ENCODE data around the gene EBF3.

The EBF3 gene

GRCh38 chr10:129850790-129851189 is 113.3 kb downstream of the EBF3 start:
- no peak for DNase-seq (ENCODE audit: low spot score)

DNA sequence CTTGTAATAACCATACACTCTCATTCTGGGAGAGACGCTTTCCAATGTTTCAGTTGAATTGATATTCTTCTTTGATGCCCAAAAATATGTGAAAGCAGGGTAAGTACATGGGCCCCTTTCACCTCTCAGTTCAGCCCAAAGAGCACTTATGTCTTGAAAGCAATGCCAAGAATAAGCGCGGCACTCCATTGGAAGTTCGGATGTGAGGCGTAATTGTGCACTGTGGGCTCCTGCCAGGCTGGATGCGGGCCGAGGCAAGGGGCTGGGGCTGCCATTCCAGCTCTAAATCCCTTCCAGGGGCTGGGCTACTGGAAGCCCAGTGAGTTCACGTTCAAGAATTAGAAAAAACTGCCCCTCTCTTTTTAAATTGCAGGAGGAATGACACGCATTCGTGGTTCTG is 113.8 kb downstream of the EBF3 start:
- DNase-seq (ENCODE audit: low spot score): no peak

GRCh38 chr10:129849853-129850252 is 114.2 kb downstream of the EBF3 start:
- no peak for DNase-seq (ENCODE audit: low spot score)

GRCh38 chr10:129849452-129849750 is 114.7 kb downstream of the EBF3 start:
- no peak for DNase-seq (ENCODE audit: low spot score)

- no peak for DNase-seq (ENCODE audit: low spot score)
Measured at GRCh38 chr10:129848696-129849451, 115.2 kb downstream of the EBF3 start.

GRCh38 chr10:129847741-129848483 is 116.2 kb downstream of the EBF3 start:
- no peak for DNase-seq (ENCODE audit: low spot score)

DNA sequence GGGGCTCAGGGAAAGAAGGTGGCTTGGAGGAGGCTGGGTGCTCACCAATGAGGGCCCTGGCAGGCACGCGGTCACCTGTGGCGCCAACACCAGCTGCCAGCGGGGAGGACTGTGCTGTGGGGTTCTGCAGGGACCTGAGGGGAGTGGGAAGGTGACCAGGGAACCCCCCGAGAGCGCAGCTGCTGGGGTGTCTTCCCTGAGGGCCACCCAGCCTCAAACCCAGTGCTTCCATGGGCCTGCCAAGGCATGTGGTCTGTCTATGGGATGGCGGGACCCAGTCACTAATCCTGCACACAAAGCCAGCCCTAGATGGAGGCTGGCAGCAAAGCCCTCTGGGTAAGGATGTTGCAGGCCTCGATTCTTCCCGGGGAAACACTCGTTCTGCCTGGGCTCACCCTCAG is 117.1 kb downstream of the EBF3 start:
- DNase-seq (ENCODE audit: low spot score): no peak

- DNase-seq (ENCODE audit: low spot score): no peak
Measured at GRCh38 chr10:129845111-129845753, 118.8 kb downstream of the EBF3 start.

DNA sequence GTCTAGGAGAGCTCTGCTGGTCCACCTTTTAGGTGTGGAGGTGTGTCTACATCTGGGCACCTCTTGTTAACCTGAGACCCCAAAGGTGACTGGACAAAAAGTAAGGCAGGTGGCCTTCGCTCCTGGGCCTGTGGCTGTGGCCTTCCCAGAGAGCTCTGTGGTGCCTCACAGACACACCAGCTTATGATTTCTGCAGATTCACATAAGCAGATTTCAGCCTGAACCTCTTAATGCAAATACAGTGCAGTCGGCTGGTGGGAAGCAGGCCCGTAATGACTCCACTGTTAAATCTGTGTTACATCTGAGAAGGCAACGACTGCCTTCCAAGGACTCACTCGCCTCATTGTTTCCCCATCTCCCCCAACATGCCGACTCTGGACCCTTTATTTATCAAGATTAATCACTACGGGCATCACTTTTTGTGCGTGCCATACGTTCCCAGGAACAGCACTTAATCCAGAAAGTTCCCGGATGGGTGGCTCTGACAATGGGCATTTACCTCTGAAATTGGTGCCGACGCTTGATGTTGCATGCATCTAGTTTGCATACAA is 119.8 kb downstream of the EBF3 start:
- no peak for DNase-seq (ENCODE audit: low spot score)

DNA sequence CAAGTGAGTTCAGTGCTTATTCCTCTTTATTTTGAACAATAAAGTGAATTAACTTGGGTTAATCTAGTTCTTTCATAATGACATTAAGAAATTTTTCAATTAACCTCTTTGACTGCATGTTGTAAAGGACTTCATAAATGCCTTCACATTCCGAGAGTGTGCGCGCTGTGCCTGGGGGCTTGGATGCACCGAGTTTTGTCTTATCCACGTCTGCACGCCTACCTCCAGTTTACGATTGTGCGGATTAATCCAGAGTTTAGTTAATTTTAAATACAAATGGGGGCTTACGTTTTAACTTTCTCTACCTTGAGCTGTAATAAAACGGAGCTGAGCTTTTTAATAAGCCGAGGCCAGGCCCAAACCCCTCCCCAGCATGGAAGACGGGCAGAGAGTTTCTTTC is 120.4 kb downstream of the EBF3 start:
- DNase-seq (ENCODE audit: low spot score): no peak

DNA sequence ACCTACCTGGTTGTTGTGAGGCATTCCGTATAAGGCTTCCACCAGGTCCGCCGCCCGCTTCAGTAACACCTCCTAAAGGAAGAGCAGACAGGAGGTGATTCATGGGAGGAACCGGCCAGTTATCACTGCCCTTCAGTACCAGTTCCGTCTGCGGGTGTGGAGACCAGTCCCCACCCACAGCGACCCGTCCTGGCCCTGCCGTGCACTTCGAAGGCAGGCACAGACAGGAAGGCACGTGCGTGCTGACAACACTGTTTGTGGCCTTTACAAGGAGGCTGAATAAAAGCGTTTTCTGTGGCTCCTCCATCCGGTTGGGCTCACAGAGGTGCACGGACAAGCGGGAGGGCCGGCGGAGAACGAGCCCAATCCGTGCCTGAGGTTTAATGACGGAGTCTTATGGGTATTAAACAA is 120.9 kb downstream of the EBF3 start:
- no peak for DNase-seq (ENCODE audit: low spot score)

GRCh38 chr10:129842031-129842430 is 122.0 kb downstream of the EBF3 start:
- no peak for DNase-seq (ENCODE audit: low spot score)

DNA sequence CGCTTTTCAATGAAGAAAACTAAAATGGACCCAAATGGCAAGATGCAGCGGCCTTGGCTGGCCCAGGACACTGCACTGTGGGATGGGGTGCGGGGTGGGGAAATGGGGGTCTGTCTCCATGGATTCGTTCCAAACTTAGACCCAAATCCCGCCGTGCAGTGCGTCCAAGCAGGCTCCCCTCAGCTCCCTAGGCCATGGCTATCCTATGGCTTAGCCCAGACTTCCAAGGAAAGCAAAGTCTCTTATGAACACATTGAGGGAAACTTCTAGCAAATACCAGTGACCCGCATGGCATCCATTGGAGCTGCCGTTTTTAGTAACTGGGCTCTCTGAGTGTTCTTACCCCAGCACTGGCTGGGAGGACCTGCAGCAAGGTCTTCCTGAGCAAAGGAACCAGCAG is 122.5 kb downstream of the EBF3 start:
- DNase-seq (ENCODE audit: low spot score): no peak

- no peak for DNase-seq (ENCODE audit: low spot score)
Measured at GRCh38 chr10:129841071-129841470, 123.0 kb downstream of the EBF3 start.

GRCh38 chr10:129840196-129840590 is 123.9 kb downstream of the EBF3 start:
- DNase-seq (ENCODE audit: low spot score): no peak

DNA sequence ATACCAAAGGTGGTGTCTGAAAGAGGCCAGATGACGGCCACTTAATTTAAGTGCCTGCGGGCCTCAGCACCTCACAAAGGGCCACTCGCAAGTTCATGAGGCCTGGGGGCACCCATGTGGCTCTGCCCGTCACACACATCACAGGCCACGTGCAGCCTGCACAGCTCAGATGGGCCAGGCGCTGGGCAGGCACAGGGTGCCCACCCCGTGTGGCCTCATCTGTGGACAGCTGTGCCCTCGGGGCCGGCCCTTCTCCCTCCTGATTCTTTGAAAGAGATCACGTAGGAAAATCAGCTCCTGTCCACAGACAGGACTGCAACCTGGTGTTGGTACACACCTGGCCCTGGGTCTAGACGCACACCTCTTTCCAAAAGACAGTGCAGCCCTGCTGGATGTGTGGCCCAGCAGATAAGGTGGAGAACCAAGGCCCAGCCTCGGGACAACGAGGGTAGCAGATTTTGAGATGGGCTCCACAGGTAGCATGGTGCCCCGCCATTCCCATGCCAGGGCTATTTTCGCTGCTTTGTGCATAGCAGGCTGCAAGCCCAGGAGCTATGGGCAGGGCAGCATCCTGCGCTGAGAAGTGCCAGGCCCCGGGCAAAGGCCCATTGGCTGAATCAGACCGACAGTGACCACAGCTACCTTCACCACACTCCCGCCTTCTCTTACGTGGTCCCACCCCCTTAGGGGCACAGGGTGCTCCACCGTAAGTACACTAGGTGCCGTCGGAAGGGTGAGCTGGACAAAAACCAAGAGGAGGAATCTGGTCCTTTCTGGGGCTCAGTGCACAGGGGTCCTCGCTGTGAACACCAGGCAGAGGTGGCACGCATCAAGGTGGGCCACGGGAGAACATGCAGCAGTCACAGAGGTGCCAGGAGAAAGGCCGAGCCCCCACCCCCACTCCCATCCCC is 124.5 kb downstream of the EBF3 start:
- DNase-seq (ENCODE audit: low spot score): no peak

DNA sequence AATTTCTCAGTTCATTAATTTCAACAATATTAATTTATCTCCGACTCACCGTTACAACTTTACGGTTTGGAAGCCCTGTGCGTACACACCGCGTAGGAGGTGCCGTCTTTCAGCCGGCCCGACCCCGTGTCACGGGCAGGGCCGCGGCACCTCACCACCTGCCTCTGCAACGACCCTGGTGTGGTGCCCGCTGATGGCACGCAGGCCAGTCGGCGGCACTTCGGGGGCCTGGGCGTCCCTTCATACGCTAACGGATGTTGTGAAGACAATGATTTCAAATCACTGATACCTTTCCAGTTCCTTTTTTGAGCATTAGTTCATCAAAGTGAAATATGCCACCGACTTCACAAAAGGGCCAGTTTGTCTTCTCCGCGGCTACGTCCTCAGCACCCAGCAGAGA is 125.3 kb downstream of the EBF3 start:
- DNase-seq (ENCODE audit: low spot score): no peak

- DNase-seq (ENCODE audit: low spot score): no peak
Measured at GRCh38 chr10:129837909-129838582, 126.0 kb downstream of the EBF3 start.

DNA sequence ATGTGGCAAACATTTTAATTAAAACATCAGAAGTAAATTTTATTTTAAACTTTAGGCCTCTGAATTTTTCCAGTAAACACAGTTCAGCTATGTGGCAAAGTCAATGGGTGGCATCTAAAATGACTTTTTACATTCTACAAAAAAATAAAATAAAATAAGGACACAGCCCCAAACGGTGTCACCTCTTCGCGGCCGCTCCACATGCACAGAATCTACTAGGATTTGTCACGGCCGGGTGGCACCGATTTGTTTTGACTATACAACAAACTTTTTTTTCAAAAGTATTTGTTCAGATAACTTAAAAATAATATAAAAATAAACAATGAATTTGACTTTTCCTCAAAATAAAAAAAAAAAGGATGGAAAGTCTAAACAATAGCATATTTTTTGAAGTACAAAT is 127.8 kb downstream of the EBF3 start:
- DNase-seq (ENCODE audit: low spot score): no peak

DNA sequence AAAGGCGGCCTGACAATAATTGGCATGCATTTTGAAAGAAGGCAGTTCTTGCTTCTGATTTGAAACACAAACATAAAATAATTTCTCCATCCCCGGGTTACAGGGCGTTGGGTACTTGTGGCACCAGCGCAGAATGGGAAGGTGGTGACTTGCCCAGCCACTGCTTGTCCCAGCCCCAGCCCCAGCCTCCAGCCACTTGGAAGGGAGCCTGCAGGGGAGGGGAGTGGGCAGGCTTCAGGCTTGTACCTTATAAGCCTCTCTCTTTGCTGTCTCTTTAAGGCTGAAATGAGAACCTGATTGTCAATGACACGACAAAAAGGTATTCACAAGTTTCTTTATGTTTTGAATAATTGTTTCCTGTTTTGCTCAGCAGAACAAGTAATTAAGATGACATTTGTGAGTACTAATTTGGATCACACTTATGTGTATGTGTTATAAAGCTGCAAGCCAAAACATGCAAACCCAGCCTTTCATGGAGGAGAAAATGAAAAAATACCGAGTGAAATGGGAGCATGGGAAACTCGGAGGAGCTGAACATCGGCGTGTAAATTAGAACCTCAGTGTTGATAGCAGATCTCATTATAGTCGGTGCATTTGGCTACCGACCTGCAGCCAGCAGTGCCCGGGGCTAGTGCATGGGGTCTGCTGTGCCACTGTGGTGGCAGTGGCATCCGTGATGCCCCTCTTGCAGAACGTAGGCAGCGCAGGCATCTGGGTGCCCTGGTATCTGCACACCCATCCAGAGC is 129.9 kb downstream of the EBF3 start:
- DNase-seq (ENCODE audit: low spot score): no peak

DNA sequence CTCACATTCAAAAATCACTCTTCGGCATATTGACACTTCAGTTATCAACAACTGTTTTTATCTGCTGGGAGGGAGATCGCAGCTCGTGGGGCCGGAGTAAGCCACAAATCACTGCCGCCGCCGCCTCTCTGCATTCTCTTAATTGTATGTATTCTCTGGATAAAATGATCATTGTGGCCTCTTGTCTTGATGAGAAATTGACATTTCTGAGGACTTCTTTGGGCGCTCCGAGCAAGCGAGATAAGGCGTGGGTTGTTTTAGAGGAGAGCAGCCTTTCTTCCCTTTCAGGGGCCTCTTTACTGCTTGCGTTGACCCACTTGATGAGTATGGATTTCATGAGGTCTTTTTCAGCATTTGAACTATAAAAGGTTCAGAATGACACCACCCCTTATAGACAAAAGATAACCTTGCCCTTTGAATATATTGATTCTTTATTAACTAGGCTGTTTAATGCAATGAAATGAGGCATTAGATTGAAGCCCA is 130.6 kb downstream of the EBF3 start:
- no peak for DNase-seq (ENCODE audit: low spot score)

All from GM03348 (cell line).